Measurements from ENCODE around the gene RPN1.

Gene RPN1

GRCh38 chr3:128576290-128576689 is 74.3 kb downstream of the RPN1 start:
- no peak for DNase-seq

GRCh38 chr3:128575777-128576176 is 74.8 kb downstream of the RPN1 start:
- no peak for DNase-seq

GRCh38 chr3:128573707-128574162 is 76.9 kb downstream of the RPN1 start:
- DNase-seq: no peak

- DNase-seq: no peak
These were observed 77.5 kb downstream of the RPN1 start for GRCh38 chr3:128573160-128573559.

- DNase-seq: no peak
These were observed 77.9 kb downstream of the RPN1 start for GRCh38 chr3:128572644-128573105.

GRCh38 chr3:128572013-128572412 is 78.6 kb downstream of the RPN1 start:
- no peak for DNase-seq

All from NCI-H226 (cell line).